Neural cell (in vitro differentiated cells): ENCODE measurements around the gene CENPP. TPM values are rescaled to one million over a fixed set of nuclear protein-coding genes. Genes with fewer than 3 reads are reported as not detected.
A peak's percentile ranks its signal among the peaks of the same experiment; 100 is the strongest.

Experiments
- H2AFZ ChIP-seq: fragments of 200-600, 300-800 bp; sonication (generic), shearing (Covaris generic); 2 replicates; pipeline ENCODE4 v1.6.0; 2014; ENCODE audit warnings: low read depth, mild to moderate bottlenecking, antibody characterized with exemption, low read length, moderate library complexity
- H3F3A ChIP-seq: fragments of 200-600 bp; shearing (Covaris generic); 2 replicates; pipeline ENCODE4 v1.6.1; 2016; ENCODE audit warnings: mild to moderate bottlenecking, moderate library complexity, mixed read lengths, antibody characterized with exemption, low read length; ENCODE audit not compliant: insufficient read depth, poor library complexity, severe bottlenecking
- H3K27ac ChIP-seq: fragments of 200-600, 300-800 bp; sonication (generic), shearing (Covaris generic); 2 replicates; pipeline ENCODE4 v1.5.1; 2014; ENCODE audit warnings: mild to moderate bottlenecking, low read length, moderate library complexity
- H3K27me3 ChIP-seq: fragments of 300-800, 200-600 bp; sonication (generic), shearing (Covaris generic); 2 replicates; pipeline ENCODE4 v1.6.0; 2014; ENCODE audit warnings: mild to moderate bottlenecking, low read depth, low read length, moderate library complexity; ENCODE audit not compliant: insufficient read depth
- H3K36me3 ChIP-seq: fragments of 300-800, 200-600 bp; sonication (generic), shearing (Covaris generic); 2 replicates; pipeline ENCODE4 v1.5.1; 2014; ENCODE audit warnings: mild to moderate bottlenecking, antibody characterized with exemption, low read length, moderate library complexity; ENCODE audit not compliant: insufficient read depth
- H3K4me2 ChIP-seq: fragments of 300-800, 200-600 bp; sonication (generic), shearing (Covaris generic); 2 replicates; pipeline ENCODE4 v1.6.0; 2014; ENCODE audit warnings: mild to moderate bottlenecking, low read length
- H3K4me3 ChIP-seq: fragments of 300-800, 200-600 bp; sonication (generic), shearing (Covaris generic); 2 replicates; pipeline ENCODE4 v1.5.1; 2014; ENCODE audit warnings: mild to moderate bottlenecking, low read length, moderate library complexity
- H3K79me2 ChIP-seq: fragments of 200-600 bp; shearing (Covaris generic); replicated peaks from 2 replicates; pipeline ENCODE4 v1.6.0; 2014; ENCODE audit warnings: mild to moderate bottlenecking, low read length, moderate library complexity; ENCODE audit not compliant: insufficient read depth
- H3K9ac ChIP-seq: fragments of 300-800, 200-600 bp; sonication (generic), shearing (Covaris generic); 2 replicates; pipeline ENCODE4 v1.6.1; 2016; ENCODE audit warnings: mild to moderate bottlenecking, low read length, mixed read lengths
- H3K9me2 ChIP-seq: fragments of 200-600 bp; shearing (Covaris generic); 2 replicates; pipeline ENCODE4 v1.6.1; 2016; ENCODE audit warnings: mild to moderate bottlenecking, low read length, mixed read lengths; ENCODE audit not compliant: insufficient read depth
- H3K9me3 ChIP-seq: fragments of 200-600, 300-800 bp; sonication (generic), shearing (Covaris generic); 2 replicates; pipeline ENCODE4 v1.6.1; 2016; ENCODE audit warnings: mild to moderate bottlenecking, mixed run types, low read length, moderate library complexity, mixed read lengths
- H4K20me1 ChIP-seq: fragments of 200-600 bp; shearing (Covaris generic); 2 replicates; pipeline ENCODE4 v1.6.1; 2016; ENCODE audit warnings: mild to moderate bottlenecking, mixed run types; ENCODE audit not compliant: insufficient read depth
- CTCF ChIP-seq: fragments of 450-650 bp; IDR thresholded peaks from 2 replicates; pipeline ENCODE4 v1.5.1; 2014; ENCODE audit warnings: antibody characterized with exemption, mild to moderate bottlenecking, moderate library complexity; ENCODE audit not compliant: poor library complexity, severe bottlenecking
- EP300 ChIP-seq: fragments of 450-650 bp; conservative IDR thresholded peaks from 2 replicates; pipeline ENCODE4 v1.6.1; 2014; ENCODE audit warnings: antibody characterized with exemption, mild to moderate bottlenecking, moderate library complexity; ENCODE audit not compliant: poor library complexity, severe bottlenecking
- EZH2 ChIP-seq: fragments of 200-600, 300-800 bp; shearing (Covaris generic), sonication (generic); IDR thresholded peaks from 2 replicates; pipeline ENCODE4 v1.6.1; 2014; ENCODE audit warnings: antibody characterized with exemption, low read length, borderline replicate concordance, mild to moderate bottlenecking; ENCODE audit not compliant: insufficient read depth, poor library complexity, severe bottlenecking
- MXI1 ChIP-seq: fragments of 450-650 bp; conservative IDR thresholded peaks from 2 replicates; pipeline ENCODE4 v1.6.1; 2014; ENCODE audit warnings: antibody characterized with exemption, mild to moderate bottlenecking; ENCODE audit not compliant: poor library complexity, severe bottlenecking
- POLR2AphosphoS5 ChIP-seq: IDR thresholded peaks from 2 replicates; pipeline ENCODE4 v1.6.1; 2012
- RAD21 ChIP-seq: fragments of 450-650 bp; conservative IDR thresholded peaks from 2 replicates; pipeline ENCODE4 v1.6.1; 2014; ENCODE audit warnings: antibody characterized with exemption, mild to moderate bottlenecking, moderate library complexity
- REST ChIP-seq: IDR thresholded peaks from 2 replicates; pipeline ENCODE4 v1.6.1; 2012; ENCODE audit warnings: borderline replicate concordance
- SMC3 ChIP-seq: fragments of 450-650 bp; conservative IDR thresholded peaks from 2 replicates; pipeline ENCODE4 v1.6.1; 2014; ENCODE audit warnings: antibody characterized with exemption, mild to moderate bottlenecking, moderate library complexity; ENCODE audit not compliant: poor library complexity
- TAF1 ChIP-seq: IDR thresholded peaks from 2 replicates; pipeline ENCODE4 v1.6.1; 2012; ENCODE audit warnings: low read depth
- polyA plus RNA-seq: library from polyadenylated mRNA; depleted of rRNA; stranded (reverse); fragments of >200 nt; gene quantifications from 2 replicates; pipeline ENCODE4 v1.2.3, GENCODE V29; 2014

CENPP gene
- polyA plus RNA-seq, 1 donor from 2014 or later, result 5.0 TPM

DNA sequence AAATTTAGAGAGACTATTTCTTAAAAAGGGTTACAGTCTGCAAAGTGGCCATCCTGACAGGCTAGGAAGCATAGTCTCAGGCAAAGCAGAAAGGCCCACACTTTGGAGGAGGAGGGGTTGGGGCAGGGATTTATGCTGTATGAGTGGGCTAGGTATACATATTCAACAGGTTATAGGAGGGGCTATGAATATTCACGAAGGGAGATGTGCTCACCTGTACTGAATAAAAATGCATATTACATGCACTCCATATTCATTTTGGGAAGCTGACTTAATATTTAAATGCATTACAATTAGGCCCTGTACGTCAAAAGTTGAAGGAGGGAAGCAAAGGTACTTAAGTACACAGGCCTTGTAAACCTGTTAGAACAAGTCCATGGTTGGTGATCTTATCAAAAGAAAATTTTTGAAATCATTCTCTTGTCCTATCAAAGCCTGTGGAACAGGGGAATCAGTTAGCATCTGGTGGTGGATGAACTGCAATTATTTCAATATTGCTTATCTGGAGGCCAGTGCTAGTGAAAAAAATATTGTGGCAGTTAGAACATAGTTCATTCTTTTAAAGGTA lies 1.6 kb downstream of the CENPP start:
- Histone ChIP-seq H3K27ac (no peak overlapping the region), H3K4me2 (no peak overlapping the region)
- TF ChIP-seq EZH2, result no peak
- no peak for TF ChIP-seq EP300
- TF ChIP-seq POLR2AphosphoS5, result no peak
- TF ChIP-seq TAF1, result no peak
- no peak for TF ChIP-seq MXI1
- no peak for TF ChIP-seq SMC3
- no peak for TF ChIP-seq REST

DNA sequence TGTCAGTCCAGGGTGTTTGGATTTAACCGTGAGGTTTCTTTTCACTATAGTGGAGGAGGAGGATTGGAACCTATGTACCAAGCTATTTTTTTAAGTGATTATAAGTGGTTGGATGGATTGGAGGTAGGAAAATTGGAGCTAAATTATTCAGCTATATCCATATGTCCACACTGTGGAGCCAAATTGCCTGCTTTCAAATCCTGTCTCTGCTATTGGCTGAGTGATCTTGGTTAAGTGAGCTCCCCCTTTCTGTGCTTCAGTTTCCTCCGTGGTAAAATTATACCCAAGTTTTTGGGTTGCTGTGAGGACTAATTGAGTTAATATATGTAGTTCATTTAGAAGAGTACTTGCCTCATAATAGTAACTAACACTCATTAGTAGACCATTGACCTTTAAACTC lies 2.5 kb downstream of the CENPP start:
- Histone ChIP-seq H3K4me3 (no peak overlapping the region), H3F3A (no peaks in the 10 kb centered on the region), H3K27ac (no peak overlapping the region), H3K9me2 (no peaks in the 10 kb centered on the region), H3K4me2 (no peak overlapping the region), H3K79me2 (peaks cover 10% of the 10 kb centered on the region), H3K36me3 (no peaks in the 10 kb centered on the region), H4K20me1 (no peaks in the 10 kb centered on the region), H3K27me3 (no peaks in the 10 kb centered on the region), H3K9ac (no peak overlapping the region), H2AFZ (no peak overlapping the region), H3K9me3 (no peaks in the 10 kb centered on the region)
- TF ChIP-seq MXI1, result no peak
- TF ChIP-seq POLR2AphosphoS5, result no peak
- no peak for TF ChIP-seq EP300
- TF ChIP-seq RAD21, result peak; percentile 32

More for the DNA sequence above, 1.6 kb downstream of the CENPP start:
- Histone ChIP-seq H3K79me2 (peaks cover 10% of the 10 kb centered on the region), H3K27me3 (no peaks in the 10 kb centered on the region), H3F3A (no peaks in the 10 kb centered on the region), H3K4me3 (no peak overlapping the region), H3K9ac (no peak overlapping the region), H3K36me3 (no peaks in the 10 kb centered on the region), H4K20me1 (no peaks in the 10 kb centered on the region), H2AFZ (no peak overlapping the region), H3K9me3 (no peaks in the 10 kb centered on the region), H3K9me2 (no peaks in the 10 kb centered on the region)

GRCh38 chr9:92332577-92333281 lies 7.0 kb downstream of the CENPP start:
- no peaks in the 10 kb centered on the region for H3K27me3 ChIP-seq
- no peak overlapping the region for H3K4me2 ChIP-seq
- H3K79me2 ChIP-seq, result no peaks in the 10 kb centered on the region
- H3K9me2 ChIP-seq, result no peaks in the 10 kb centered on the region
- no peaks in the 10 kb centered on the region for H3K36me3 ChIP-seq
- H3K9me3 ChIP-seq, result no peaks in the 10 kb centered on the region
- no peak overlapping the region for H3K27ac ChIP-seq
- H3K9ac ChIP-seq, result no peak overlapping the region
- H2AFZ ChIP-seq, result no peak overlapping the region
- H3K4me3 ChIP-seq, result no peak overlapping the region
- TF ChIP-seq TAF1, result no peak
- no peak for TF ChIP-seq REST
- no peak for TF ChIP-seq POLR2AphosphoS5
- TF ChIP-seq EP300, result no peak
- no peak for TF ChIP-seq RAD21
- no peak for TF ChIP-seq CTCF
- TF ChIP-seq EZH2, result no peak
- TF ChIP-seq MXI1, result no peak
- TF ChIP-seq SMC3, result no peak
- no peaks in the 10 kb centered on the region for H3F3A ChIP-seq
- no peaks in the 10 kb centered on the region for H4K20me1 ChIP-seq
